ENCODE data around the gene RGS9BP.

DNA sequence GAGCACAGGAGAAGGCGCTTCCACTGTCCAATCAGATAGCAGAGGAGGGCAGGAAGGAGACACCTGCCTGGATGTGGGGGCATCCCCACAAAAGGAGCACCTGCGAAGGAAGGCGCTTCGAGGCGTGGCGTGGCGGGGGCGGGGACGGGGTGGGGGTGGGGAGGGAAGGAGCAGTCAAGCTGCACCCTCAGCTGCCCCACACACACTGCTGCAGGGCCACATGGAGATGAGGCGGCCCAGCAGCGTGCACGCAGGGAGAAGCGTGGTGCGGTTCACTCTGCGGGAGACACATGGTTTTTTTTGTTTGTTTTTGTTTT is 22.1 kb upstream of the RGS9BP start:
- TF ChIP-seq, protein P1, sequence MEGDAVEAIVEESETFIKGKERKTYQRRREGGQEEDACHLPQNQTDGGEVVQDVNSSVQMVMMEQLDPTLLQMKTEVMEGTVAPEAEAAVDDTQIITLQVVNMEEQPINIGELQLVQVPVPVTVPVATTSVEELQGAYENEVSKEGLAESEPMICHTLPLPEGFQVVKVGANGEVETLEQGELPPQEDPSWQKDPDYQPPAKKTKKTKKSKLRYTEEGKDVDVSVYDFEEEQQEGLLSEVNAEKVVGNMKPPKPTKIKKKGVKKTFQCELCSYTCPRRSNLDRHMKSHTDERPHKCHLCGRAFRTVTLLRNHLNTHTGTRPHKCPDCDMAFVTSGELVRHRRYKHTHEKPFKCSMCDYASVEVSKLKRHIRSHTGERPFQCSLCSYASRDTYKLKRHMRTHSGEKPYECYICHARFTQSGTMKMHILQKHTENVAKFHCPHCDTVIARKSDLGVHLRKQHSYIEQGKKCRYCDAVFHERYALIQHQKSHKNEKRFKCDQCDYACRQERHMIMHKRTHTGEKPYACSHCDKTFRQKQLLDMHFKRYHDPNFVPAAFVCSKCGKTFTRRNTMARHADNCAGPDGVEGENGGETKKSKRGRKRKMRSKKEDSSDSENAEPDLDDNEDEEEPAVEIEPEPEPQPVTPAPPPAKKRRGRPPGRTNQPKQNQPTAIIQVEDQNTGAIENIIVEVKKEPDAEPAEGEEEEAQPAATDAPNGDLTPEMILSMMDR (IDR thresholded peaks at IDR 0.05): no peak
- no peak for TF ChIP-seq POLR2A (IDR thresholded peaks at IDR 0.05)

Data from tibial nerve (tissue), 3 donors.